Dendritic cell treated with granulocyte-macrophage colony-stimulating factor and Interleukin-4, amounts not matched to agents 40 ng/mL and 50 ng/mL, for 4 days (primary cell): ENCODE data around the gene ZNF839.
"Not testable (repeated sequence)": the region's sequence is repeated elsewhere in the genome, so short reads cannot be mapped to it uniquely, and the experiment has no call there.

Experiments
- H3K27ac Mint-ChIP-seq: one replicate; pipeline ENCODE4 v1.8.0; 2022; ENCODE audit warnings: mild to moderate bottlenecking, mixed read lengths
- H3K27me3 Mint-ChIP-seq: one replicate; pipeline ENCODE4 v1.8.0; 2022; ENCODE audit warnings: mild to moderate bottlenecking, mixed read lengths
- H3K36me3 Mint-ChIP-seq: one replicate; pipeline ENCODE4 v1.8.0; 2022; ENCODE audit warnings: low read depth, mixed read lengths
- H3K4me1 Mint-ChIP-seq: one replicate; pipeline ENCODE4 v1.8.0; 2022; ENCODE audit warnings: low read depth, mixed read lengths
- H3K4me3 Mint-ChIP-seq: one replicate; pipeline ENCODE4 v1.8.0; 2022; ENCODE audit warnings: mild to moderate bottlenecking, moderate library complexity, mixed read lengths
- H3K9me3 Mint-ChIP-seq: one replicate; pipeline ENCODE4 v1.8.0; 2022; ENCODE audit warnings: mixed read lengths
- intact Hi-C: fragments of 100-400 bp; cut with micrococcal nuclease; formaldehyde crosslinking; loops from one replicate; pipeline ENCODE4 v1.15.0; 2022

ZNF839 gene

DNA sequence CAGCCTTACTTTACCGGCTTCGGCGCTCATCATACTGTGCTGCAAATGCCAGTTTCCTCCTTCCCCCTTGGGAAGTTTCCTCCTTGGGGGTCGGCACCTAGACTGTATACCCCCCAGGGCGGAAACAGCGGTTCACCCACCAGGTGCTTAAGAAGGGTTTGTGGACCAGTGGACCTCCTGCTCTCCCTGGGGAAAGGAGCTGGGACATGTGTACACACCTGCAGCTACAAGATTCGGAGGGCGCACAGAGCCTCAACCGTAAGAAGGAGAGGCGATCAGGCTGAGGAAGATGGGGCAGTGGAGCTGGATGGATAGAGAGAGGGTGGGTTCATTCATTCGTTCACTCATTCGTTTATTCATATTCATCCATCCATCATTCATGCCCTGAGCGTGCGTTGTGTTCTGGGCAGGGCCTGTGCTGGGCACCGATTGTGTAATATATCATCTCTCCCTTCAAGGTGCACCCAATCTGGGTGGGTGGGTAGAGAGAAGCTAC, 717 bp upstream of the ZNF839 start:
- intact Hi-C loops = loop anchor here (10.0 kb wide), 1 partner anchor 354 kb away; the partner anchor contains the start of gene DYNC1H1
- peaks cover 12% of the 10 kb centered on the region for H3K27me3 Mint-ChIP-seq
- peak overlapping the region; percentile 90 for H3K4me3 Mint-ChIP-seq
- H3K27ac Mint-ChIP-seq = peak overlapping the region; percentile 84
- H3K9me3 Mint-ChIP-seq = no peaks in the 10 kb centered on the region
- peaks cover 41% of the 10 kb centered on the region for H3K4me1 Mint-ChIP-seq
- H3K36me3 Mint-ChIP-seq = peaks cover 6% of the 10 kb centered on the region

DNA sequence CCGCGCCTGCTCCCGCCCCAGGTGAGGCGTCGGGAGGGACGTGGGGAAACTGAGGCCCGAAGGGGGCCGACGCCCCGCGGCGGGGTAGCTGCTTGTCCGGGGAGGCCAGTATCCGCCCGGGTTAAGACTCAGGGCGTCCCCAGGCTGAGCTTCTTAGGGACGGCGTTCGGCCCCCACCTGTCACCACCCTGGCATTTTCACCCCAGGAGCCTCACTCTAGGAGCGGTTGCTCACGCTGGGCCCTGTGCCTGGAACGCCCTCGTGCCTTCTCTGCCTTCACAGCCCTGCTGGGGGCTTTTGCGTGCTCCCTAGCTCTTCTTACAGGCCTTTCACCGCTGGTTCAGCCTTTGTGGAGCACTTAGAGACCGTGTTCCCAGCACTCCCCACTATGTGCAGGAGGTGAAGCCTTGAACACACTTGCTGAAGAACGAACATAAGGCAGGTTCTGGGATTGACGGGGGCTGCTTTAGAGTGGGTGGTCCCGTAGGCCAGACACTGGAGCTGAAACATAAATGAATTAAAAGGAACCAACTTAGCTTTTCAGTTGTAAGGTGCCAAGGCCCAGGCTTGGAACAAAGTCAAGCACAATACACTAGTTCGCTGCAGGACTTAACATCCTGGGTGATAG, 601 bp downstream of the ZNF839 start:
- H3K4me1 Mint-ChIP-seq = peaks cover 34% of the 10 kb centered on the region
- H3K27me3 Mint-ChIP-seq = peaks cover 4% of the 10 kb centered on the region
- no peaks in the 10 kb centered on the region for H3K9me3 Mint-ChIP-seq
- H3K27ac Mint-ChIP-seq = peak overlapping the region; percentile 84
- H3K36me3 Mint-ChIP-seq = peaks cover 6% of the 10 kb centered on the region
- intact Hi-C loops = no loop called here
- H3K4me3 Mint-ChIP-seq = peak overlapping the region; percentile 86

DNA sequence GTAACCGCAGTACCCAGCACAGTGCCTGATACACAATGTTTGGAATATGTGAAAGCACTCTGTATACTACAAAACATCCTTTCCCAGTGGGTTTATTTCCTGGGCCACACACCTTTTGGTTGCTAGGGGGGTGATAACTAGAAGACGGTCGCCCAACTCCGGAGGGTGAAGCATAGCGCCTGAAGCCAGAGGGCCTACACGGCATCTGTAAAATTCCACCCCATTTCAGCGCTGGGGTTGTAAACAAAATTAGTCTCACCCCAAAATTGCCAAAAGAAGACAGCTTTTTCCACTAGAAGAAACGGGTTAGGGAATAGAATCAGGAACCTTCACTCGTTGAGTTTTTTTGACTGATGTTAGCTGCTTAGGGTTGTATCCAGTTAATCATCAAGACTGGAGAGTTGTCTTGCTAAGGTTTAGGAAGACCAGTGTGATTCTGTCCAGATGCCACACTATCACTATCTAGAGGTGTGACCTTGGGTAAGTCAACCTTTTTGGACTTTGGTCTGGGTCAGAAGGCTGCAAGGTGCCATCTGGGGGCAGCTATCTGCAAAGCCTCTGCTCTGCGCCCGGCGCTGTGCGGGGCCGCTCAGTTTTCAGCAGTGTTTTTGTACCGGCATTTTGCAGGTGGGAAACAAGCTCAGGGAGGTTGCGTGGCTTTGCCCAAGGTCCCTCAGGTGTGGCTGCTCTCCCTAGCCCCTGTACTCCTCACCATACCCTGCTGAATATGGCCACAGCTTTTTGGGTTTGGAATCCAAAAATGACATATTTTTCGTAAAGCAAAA, 1.3 kb downstream of the ZNF839 start:
- intact Hi-C loops = no loop called here
- H3K36me3 Mint-ChIP-seq = peaks cover 12% of the 10 kb centered on the region
- no peaks in the 10 kb centered on the region for H3K9me3 Mint-ChIP-seq
- peaks cover 34% of the 10 kb centered on the region for H3K4me1 Mint-ChIP-seq
- no peaks in the 10 kb centered on the region for H3K27me3 Mint-ChIP-seq
- peak overlapping the region; percentile 86 for H3K4me3 Mint-ChIP-seq
- H3K27ac Mint-ChIP-seq = peak overlapping the region; percentile 84

DNA sequence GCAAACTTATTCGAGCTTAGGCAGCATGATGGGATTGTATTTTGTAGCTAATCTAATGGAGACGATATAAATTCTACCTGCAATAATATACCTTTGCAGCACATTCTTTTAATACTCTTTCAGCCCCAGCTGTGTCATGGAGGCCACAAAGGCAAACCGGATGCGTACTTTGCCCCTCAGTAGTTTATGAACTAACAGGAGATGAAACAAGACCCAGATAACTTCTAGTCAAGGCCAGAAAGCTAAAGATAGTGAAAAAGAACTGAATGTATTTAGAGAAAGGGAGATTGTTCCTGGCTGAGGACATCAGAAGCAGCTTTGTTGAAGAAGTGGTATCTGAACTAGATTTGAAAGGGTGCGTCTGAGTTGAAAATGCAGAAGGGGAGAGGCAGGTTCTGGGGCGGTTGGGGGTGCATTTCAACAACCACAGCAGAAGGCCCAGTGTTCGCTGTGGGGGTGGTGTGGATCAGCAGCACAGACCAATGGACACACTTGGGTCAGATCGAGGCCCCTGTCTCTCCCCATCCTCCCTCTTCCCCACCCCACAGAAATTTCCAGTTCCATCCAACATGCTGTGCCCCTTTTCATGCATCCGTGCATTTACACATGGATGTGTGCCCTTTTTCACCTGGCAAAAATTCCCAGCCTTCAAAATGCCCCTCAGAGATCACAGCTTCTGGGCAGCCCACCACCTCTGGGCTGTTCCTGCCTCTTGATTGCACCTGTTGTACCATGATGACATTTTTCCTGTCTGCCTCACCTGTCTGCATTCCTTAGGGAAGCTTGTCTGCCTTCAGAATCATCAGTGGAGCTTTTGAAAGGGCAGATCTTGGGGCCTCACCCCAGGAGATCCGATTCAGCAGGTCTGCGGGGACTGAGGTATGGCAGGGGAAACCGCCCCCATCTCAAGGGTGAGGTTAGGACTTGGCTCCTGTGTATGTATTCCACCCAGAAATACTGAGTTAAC, 2.2 kb downstream of the ZNF839 start:
- H3K4me3 Mint-ChIP-seq = no peak overlapping the region
- peaks cover 31% of the 10 kb centered on the region for H3K4me1 Mint-ChIP-seq
- H3K27me3 Mint-ChIP-seq = no peaks in the 10 kb centered on the region
- peaks cover 21% of the 10 kb centered on the region for H3K36me3 Mint-ChIP-seq
- intact Hi-C loops = no loop called here
- H3K27ac Mint-ChIP-seq = no peak overlapping the region
- H3K9me3 Mint-ChIP-seq = no peaks in the 10 kb centered on the region

DNA sequence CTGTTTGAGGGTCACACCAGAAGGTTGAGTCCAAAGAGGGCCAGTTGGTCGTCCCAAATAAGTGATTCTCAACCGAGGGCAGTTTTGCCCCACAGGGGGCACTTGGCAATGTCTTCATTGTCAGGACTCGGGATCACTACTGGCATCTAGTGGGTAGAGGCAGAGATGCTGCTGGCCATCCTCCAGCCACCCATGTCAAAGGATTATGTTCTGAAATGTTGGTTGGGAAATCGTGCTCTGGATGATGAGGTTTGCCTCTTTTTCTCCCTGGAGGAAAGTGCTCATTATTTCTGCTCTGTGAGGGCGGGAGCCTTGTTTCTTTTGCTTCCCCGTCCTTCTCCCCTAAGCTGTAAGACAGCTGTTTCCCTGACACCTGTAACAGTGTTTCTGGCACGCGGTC, 3.6 kb downstream of the ZNF839 start:
- Mint-ChIP-seq H3K27me3 (no peaks in the 10 kb centered on the region), H3K27ac (no peak overlapping the region), H3K36me3 (peaks cover 29% of the 10 kb centered on the region), H3K4me1 (peaks cover 17% of the 10 kb centered on the region), H3K4me3 (no peak overlapping the region), H3K9me3 (no peaks in the 10 kb centered on the region)
- intact Hi-C loops = no loop called here

DNA sequence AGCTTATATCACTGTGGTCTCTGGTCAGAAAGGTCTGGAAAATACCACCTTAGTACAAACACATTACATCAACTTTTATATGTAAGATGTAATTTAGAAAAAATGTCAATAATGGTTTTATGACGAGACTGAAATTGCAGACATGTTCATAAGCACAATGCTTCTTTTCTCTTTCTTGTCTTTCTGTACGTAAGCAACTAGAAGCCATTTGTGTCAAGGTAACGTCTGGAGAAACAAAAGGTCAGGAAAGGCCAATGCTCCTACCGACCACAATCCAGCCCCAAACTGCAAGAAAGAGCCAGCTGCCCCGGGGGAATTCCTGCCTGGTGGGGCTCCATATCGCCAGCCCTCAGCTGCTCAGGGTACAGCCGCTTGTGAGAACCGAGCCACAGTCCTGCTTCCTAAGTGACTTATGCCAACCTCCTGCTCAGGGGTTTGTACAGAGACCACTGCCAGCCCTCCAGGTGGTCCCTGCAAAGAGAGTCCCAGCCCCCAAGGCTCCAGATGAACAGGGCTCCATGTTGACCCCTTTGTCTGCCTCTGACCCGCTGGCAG, 6.3 kb downstream of the ZNF839 start:
- Mint-ChIP-seq H3K4me1 (peaks cover under 1% of the 10 kb centered on the region), H3K27me3 (no peaks in the 10 kb centered on the region), H3K4me3 (no peak overlapping the region), H3K27ac (no peak overlapping the region), H3K36me3 (peaks cover 22% of the 10 kb centered on the region), H3K9me3 (no peaks in the 10 kb centered on the region)
- intact Hi-C loops = no loop called here

DNA sequence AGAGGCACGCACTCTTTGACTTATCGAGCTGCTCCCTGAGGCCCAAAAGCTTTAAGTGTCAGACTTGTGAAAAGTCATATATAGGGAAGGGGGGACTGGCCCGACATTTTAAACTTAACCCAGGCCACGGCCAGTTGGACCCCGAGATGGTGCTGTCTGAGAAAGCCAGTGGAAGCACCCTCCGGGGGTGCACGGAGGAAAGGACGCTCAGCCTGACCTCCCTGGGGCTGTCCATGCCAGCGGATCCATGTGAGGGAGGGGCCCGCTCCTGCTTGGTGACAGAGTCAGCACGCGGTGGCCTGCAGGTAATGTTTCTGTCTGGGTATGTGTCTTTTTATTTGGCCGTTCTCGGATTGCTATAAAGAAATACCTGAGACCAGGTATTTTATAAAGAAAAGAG, 7.0 kb downstream of the ZNF839 start:
- no peaks in the 10 kb centered on the region for H3K4me1 Mint-ChIP-seq

DNA sequence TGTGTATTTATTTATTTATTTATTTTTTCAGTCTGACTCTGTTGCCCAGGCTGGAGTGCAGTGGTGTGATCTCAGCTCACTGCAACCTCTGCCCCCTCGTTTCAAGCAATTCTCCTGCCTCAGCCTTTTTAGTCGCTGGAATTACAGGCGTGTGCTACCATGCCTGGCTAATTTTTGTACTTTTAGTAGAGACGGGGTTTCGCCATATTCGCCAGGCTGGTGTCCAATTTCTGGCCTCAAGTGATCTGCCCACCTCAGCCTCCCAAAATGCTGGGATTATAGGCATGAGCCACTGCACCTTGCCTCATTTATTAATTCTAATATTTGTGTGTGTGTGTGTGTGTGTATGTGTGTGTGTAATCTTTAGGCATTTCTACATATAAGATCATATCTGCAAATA, 9.8 kb downstream of the ZNF839 start:
- H3K27ac Mint-ChIP-seq, H3K4me1 Mint-ChIP-seq, H3K9me3 Mint-ChIP-seq, intact Hi-C loops, H3K27me3 Mint-ChIP-seq, H3K4me3 Mint-ChIP-seq: not testable (repeated sequence)
- peaks cover 47% of the 10 kb centered on the region for H3K36me3 Mint-ChIP-seq

More for the DNA sequence above, 7.0 kb downstream of the ZNF839 start:
- Mint-ChIP-seq H3K4me3 (no peak overlapping the region), H3K9me3 (no peaks in the 10 kb centered on the region), H3K36me3 (peaks cover 26% of the 10 kb centered on the region), H3K27me3 (no peaks in the 10 kb centered on the region), H3K27ac (no peak overlapping the region)
- intact Hi-C loops = no loop called here

DNA sequence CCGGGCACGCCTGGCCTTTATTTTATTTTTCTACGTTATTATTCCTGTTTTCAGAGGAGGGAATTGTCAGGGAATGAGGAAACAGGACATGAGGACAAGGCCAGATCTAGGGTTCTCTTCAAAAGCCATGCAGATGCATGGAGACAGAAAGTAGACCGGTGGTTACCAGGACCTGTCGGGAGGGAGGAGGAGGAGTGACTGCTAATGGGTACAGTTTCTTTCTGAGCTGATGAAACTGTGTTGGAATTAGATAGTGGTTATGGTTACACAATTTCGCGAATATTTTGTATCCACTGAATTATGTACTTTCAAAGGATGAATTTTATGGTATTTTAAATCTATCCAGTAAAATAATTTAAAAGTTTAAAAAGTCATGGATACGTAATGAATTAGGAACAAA, 11.3 kb downstream of the ZNF839 start:
- Mint-ChIP-seq H3K36me3 (peaks cover 53% of the 10 kb centered on the region), H3K4me3 (no peak overlapping the region), H3K27me3 (no peaks in the 10 kb centered on the region), H3K27ac (no peak overlapping the region), H3K4me1 (peaks cover 9% of the 10 kb centered on the region), H3K9me3 (no peaks in the 10 kb centered on the region)
- intact Hi-C loops = no loop called here

DNA sequence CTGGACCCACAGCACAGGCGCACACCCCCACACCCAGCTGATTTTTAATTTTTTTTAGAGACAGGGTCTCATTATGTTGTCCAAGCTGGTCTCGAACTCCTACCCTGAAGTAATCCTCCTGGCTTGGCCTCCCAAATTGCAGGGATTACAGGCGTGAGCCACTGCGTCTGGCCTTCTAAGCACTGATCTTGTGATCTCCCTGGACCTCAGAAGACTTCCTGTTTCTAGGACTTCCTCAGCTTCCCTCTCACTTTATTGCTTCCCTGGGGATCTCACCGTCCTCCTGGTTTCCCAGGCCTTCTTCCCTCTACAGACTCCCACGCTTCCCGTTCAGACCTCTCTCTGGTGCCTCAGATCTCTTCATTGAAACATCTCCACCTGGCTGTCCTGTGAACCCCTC, 13.8 kb downstream of the ZNF839 start:
- no peaks in the 10 kb centered on the region for H3K9me3 Mint-ChIP-seq
- H3K4me3 Mint-ChIP-seq = no peak overlapping the region
- intact Hi-C loops = no loop called here
- H3K4me1 Mint-ChIP-seq = peaks cover 9% of the 10 kb centered on the region
- H3K27ac Mint-ChIP-seq = peak overlapping the region; percentile 23
- H3K27me3 Mint-ChIP-seq = no peaks in the 10 kb centered on the region
- peaks cover 62% of the 10 kb centered on the region for H3K36me3 Mint-ChIP-seq

DNA sequence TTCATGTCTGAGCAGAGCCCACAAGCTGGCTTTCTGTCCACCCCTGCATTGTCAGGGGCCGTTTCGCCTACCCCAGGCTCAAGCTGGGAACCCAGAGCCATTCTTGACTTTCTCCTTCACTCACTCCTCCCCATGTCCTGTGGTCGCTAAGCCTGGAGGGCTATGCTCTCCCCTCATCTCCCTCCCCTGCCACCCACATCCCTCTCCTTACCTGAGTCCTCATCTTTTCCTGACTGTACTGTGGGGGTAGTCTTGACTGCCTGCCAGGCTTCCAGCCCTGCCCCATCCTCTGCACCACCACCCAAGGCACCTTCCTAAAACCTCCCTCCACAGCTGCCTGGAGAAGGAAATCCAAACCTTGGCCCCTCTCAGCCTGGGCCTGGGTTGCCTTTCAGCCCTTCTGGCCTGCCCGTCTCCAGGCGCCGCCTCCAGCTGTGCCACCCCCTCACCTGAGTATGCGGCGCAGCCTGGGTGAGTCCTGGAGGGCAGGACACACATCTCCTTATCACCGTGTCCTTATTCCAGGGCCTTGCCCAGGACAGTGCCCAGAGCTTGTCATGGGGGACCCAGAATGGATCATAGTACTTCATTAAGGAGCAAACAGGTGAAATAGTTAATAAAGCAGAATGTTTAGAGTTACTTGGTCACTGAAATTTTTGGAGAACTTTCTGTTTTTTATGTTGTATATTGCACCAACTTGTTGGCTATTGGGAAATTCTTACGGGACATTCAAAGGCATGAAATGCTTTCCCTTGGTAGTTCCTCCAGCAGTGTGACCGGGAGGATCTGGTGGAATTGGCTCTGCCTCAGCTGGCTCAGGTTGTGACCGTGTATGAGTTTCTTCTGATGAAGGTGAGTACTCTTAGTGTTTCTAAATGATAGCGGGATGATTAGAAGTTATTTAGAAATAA, 14.5 kb downstream of the ZNF839 start:
- Mint-ChIP-seq H3K27me3 (no peaks in the 10 kb centered on the region), H3K4me1 (peaks cover 9% of the 10 kb centered on the region), H3K4me3 (no peak overlapping the region), H3K9me3 (no peaks in the 10 kb centered on the region), H3K36me3 (peaks cover 69% of the 10 kb centered on the region), H3K27ac (peak overlapping the region; percentile 23)
- intact Hi-C loops = no loop called here

DNA sequence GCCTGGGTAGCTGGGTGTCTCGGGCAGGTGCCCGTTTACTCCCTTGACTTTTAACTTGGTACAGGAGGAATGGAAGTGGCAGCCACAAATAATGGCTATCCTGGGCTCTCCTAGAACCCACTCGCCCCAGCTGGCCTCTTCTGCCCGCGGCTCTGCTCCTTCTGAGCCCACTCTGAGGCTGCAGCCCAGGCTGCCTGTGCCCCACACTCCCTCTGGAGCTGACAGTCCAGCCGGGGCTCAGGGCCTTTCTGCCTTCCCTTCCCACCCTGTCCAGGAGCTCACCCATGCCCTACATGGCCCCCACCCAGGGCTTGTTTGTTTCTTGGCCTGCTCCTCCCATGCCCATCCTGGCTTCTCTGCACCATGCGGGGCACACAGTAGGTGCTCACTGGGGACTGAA, 15.6 kb downstream of the ZNF839 start:
- Mint-ChIP-seq H3K4me3 (no peak overlapping the region), H3K27ac (no peak overlapping the region), H3K9me3 (no peaks in the 10 kb centered on the region), H3K36me3 (peaks cover 75% of the 10 kb centered on the region), H3K4me1 (peaks cover 9% of the 10 kb centered on the region), H3K27me3 (no peaks in the 10 kb centered on the region)
- intact Hi-C loops = no loop called here

DNA sequence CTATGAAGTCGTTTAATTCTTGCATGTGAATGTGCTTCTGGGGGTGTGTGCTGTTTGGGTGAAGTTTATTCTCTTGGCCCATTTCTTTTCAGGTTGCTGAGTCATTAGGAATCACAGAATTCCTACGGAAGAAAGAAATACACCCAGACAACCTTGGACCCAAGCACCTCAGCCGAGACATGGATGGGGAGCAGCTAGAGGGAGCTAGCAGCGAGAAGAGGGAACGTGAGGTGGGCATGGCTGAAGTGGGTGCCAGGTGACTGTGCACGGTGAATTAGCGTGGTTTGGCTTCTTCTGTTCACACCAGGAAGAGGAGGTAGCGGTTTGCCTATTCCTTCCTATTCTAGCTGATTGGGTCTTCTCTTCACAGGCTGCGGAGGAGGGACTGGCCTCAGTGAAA, 19.2 kb downstream of the ZNF839 start:
- H3K9me3 Mint-ChIP-seq = no peaks in the 10 kb centered on the region
- H3K4me3 Mint-ChIP-seq = no peak overlapping the region
- H3K27ac Mint-ChIP-seq = no peak overlapping the region
- H3K36me3 Mint-ChIP-seq = peaks cover 91% of the 10 kb centered on the region
- H3K27me3 Mint-ChIP-seq = no peaks in the 10 kb centered on the region
- H3K4me1 Mint-ChIP-seq = peaks cover 1% of the 10 kb centered on the region
- intact Hi-C loops = no loop called here
